DND-41 (cell line): Measurements from ENCODE around the gene CIDEA.

ENCODE experiments used
- EZH2 ChIP-seq: IDR thresholded peaks from 3 replicates; pipeline ENCODE4 v1.6.1; 2012; ENCODE audit warnings: borderline replicate concordance, low read depth, mild to moderate bottlenecking, moderate library complexity, low read length, inconsistent platforms; ENCODE audit not compliant: severe bottlenecking
- TF ChIP-seq, protein P1 (sequence below): IDR thresholded peaks from 2 replicates; pipeline ENCODE4 v1.5.1; 2012; ENCODE audit warnings: borderline replicate concordance, low read length, moderate library complexity, mild to moderate bottlenecking; ENCODE audit not compliant: poor library complexity, severe bottlenecking; ENCODE audit errors: extremely low read depth

DNA sequence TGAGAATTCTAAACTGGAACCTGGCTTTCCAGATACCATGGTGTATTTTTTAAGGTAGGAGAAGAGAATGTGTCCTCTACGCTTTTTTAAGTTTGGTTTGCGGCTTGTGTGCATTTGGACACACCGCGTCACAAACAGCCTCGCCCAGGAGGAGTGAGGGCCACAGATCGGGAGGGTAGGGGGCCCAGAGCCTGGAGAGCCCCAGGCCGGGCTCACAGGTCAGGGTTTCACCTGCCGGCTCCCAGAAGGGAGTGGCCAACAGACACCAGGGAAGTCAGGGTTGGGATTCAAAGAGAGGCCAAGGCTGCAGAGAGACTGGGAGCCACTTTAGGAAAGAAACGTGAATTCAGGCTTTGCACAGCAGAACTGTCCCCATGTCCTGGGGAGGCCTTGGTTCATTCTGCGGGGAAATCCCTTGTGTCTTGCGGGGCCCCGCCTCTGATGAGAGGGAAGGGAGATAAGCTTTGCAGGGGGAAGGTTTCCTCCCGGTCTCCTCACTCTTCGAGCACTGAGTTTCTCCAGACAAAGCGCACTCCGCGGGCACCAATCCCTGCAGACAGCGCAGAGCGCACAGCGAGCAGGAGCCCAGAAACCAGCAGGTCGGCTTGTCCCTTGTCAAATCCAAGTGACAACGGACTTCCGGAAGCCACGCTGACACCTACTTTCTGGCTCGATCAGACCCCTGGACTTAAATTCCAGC, 51.9 kb downstream of the CIDEA start:
- TF ChIP-seq, protein P1, sequence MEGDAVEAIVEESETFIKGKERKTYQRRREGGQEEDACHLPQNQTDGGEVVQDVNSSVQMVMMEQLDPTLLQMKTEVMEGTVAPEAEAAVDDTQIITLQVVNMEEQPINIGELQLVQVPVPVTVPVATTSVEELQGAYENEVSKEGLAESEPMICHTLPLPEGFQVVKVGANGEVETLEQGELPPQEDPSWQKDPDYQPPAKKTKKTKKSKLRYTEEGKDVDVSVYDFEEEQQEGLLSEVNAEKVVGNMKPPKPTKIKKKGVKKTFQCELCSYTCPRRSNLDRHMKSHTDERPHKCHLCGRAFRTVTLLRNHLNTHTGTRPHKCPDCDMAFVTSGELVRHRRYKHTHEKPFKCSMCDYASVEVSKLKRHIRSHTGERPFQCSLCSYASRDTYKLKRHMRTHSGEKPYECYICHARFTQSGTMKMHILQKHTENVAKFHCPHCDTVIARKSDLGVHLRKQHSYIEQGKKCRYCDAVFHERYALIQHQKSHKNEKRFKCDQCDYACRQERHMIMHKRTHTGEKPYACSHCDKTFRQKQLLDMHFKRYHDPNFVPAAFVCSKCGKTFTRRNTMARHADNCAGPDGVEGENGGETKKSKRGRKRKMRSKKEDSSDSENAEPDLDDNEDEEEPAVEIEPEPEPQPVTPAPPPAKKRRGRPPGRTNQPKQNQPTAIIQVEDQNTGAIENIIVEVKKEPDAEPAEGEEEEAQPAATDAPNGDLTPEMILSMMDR: no peak
- no peak for TF ChIP-seq EZH2
